Ovary (tissue), 3 donors: ENCODE results near the gene PCNT.

ENCODE experiments used
- CTCF ChIP-seq, 3 donors: fragments of 450-650 bp in 2 of 3; fragments of 200-600 bp in 1 of 3; IDR thresholded peaks; one replicate each; pipeline versions ENCODE4 v1.5.1 to v1.8.0; 2016 to 2022; ENCODE audit warnings: antibody characterized with exemption in 3 of 3, mild to moderate bottlenecking in 1 of 3
- EP300 ChIP-seq: sonication (generic); formaldehyde crosslinking; IDR thresholded peaks from one replicate; pipeline ENCODE4 v1.6.1; 2017; ENCODE audit warnings: antibody characterized with exemption
- POLR2A ChIP-seq: fragments of 450-650 bp; IDR thresholded peaks from one replicate; pipeline ENCODE4 v1.6.1; 2017; ENCODE audit warnings: antibody characterized with exemption, mild to moderate bottlenecking, moderate library complexity
- donor health status: DM: no; HTN: no; CAD: no.

- TF ChIP-seq CTCF (IDR thresholded peaks at IDR 0.05) (no peak), POLR2A (no peak), EP300 (no peak)
These were observed 37.2 kb downstream of the PCNT start for GRCh38 chr21:46361176-46361575.
